NB4 (cell line): Measurements from ENCODE around the gene GNAI1.

Experiments
- DNase-seq: peaks from one replicate; pipeline ENCODE4 v3.0.0; 2010; ENCODE audit warnings: low read depth
- H3K4me3 ChIP-seq: one replicate; pipeline ENCODE4 v1.5.1; 2011; ENCODE audit warnings: mild to moderate bottlenecking, low read depth, low read length, moderate library complexity
- CTCF ChIP-seq: IDR thresholded peaks from one replicate; pipeline ENCODE4 v1.5.1; 2012; ENCODE audit warnings: low read depth, low read length
- MAX ChIP-seq: IDR thresholded peaks from 2 replicates; pipeline ENCODE4 v1.6.1; 2011; ENCODE audit warnings: low read depth, low read length
- MYC ChIP-seq: IDR thresholded peaks from 2 replicates; pipeline ENCODE4 v1.6.1; 2011; ENCODE audit warnings: low read depth, low read length
- POLR2A ChIP-seq: IDR thresholded peaks from 2 replicates; pipeline ENCODE4 v1.6.1; 2011; ENCODE audit warnings: mild to moderate bottlenecking; ENCODE audit not compliant: insufficient read length; ENCODE audit errors: extremely low read depth

GNAI1 gene

GRCh38 chr7:80264769-80265495 is 130.3 kb downstream of the GNAI1 start:
- DNase-seq, result no peak
- TF ChIP-seq CTCF (no peak), MAX (peak; percentile 41), MYC (no peak), POLR2A (no peak)
- no peak overlapping the region for H3K4me3 ChIP-seq

GRCh38 chr7:80272560-80273239 is 138.1 kb downstream of the GNAI1 start:
- TF ChIP-seq POLR2A (no peak), MAX (no peak), CTCF (no peak), MYC (no peak)
- DNase-seq, result no peak
- H3K4me3 ChIP-seq, result no peak overlapping the region

GRCh38 chr7:80273327-80273726 is 138.7 kb downstream of the GNAI1 start:
- no peak for DNase-seq
- no peak overlapping the region for H3K4me3 ChIP-seq
- TF ChIP-seq MYC (no peak), CTCF (no peak), MAX (no peak), POLR2A (no peak)

GRCh38 chr7:80275192-80275605 is 140.6 kb downstream of the GNAI1 start:
- H3K4me3 ChIP-seq, result no peak overlapping the region
- TF ChIP-seq MAX (no peak), POLR2A (no peak), MYC (no peak), CTCF (no peak)
- no peak for DNase-seq
